ENCODE results near the gene ZNF816.

DNA sequence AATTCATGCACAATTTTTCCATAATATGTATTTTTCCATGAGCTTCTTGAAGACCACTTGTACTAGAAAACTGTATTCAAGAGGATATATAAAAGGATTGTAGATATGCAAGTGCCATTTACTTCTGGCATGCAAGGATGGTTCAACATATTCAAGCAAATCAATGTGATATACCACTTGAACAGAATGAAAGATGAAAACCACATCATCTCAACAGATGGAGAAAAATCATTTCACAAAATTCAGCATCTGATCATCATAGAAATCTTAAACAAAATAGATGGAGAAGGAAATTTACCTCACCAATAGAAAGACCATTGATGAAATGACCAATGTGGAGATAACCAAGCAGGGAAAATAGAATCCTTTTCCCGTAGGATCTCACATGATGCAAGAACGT lies 5.1 kb upstream of the ZNF816 start:
- no peak for TF ChIP-seq FOXP1 (CRISPR knock-in tag; IDR thresholded peaks at IDR 0.05; ENCODE audit: borderline replicate concordance)
- no peak for TF ChIP-seq GABPB1 (CRISPR knock-in tag; IDR thresholded peaks at IDR 0.05)
- no peak for TF ChIP-seq TEAD4 (CRISPR knock-in tag; IDR thresholded peaks at IDR 0.05)
- TF ChIP-seq, protein P1, sequence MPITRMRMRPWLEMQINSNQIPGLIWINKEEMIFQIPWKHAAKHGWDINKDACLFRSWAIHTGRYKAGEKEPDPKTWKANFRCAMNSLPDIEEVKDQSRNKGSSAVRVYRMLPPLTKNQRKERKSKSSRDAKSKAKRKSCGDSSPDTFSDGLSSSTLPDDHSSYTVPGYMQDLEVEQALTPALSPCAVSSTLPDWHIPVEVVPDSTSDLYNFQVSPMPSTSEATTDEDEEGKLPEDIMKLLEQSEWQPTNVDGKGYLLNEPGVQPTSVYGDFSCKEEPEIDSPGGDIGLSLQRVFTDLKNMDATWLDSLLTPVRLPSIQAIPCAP (CRISPR knock-in tag; IDR thresholded peaks at IDR 0.05): no peak
- no peak for TF ChIP-seq NR3C1 (CRISPR knock-in tag; conservative IDR thresholded peaks at IDR 0.05; ENCODE audit: low read depth)
- TF ChIP-seq, protein P2, sequence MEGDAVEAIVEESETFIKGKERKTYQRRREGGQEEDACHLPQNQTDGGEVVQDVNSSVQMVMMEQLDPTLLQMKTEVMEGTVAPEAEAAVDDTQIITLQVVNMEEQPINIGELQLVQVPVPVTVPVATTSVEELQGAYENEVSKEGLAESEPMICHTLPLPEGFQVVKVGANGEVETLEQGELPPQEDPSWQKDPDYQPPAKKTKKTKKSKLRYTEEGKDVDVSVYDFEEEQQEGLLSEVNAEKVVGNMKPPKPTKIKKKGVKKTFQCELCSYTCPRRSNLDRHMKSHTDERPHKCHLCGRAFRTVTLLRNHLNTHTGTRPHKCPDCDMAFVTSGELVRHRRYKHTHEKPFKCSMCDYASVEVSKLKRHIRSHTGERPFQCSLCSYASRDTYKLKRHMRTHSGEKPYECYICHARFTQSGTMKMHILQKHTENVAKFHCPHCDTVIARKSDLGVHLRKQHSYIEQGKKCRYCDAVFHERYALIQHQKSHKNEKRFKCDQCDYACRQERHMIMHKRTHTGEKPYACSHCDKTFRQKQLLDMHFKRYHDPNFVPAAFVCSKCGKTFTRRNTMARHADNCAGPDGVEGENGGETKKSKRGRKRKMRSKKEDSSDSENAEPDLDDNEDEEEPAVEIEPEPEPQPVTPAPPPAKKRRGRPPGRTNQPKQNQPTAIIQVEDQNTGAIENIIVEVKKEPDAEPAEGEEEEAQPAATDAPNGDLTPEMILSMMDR (IDR thresholded peaks at IDR 0.05): no peak
- TF ChIP-seq CREB1 (CRISPR knock-in tag; IDR thresholded peaks at IDR 0.05): no peak
- TF ChIP-seq ZBTB43 (CRISPR knock-in tag; IDR thresholded peaks at IDR 0.05): no peak
- TF ChIP-seq, protein P3, sequence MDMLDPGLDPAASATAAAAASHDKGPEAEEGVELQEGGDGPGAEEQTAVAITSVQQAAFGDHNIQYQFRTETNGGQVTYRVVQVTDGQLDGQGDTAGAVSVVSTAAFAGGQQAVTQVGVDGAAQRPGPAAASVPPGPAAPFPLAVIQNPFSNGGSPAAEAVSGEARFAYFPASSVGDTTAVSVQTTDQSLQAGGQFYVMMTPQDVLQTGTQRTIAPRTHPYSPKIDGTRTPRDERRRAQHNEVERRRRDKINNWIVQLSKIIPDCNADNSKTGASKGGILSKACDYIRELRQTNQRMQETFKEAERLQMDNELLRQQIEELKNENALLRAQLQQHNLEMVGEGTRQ (CRISPR knock-in tag; IDR thresholded peaks at IDR 0.05): no peak
- TF ChIP-seq NR2C2 (CRISPR knock-in tag; IDR thresholded peaks at IDR 0.05): no peak
- TF ChIP-seq, protein P4, sequence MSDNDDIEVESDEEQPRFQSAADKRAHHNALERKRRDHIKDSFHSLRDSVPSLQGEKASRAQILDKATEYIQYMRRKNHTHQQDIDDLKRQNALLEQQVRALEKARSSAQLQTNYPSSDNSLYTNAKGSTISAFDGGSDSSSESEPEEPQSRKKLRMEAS (CRISPR knock-in tag; IDR thresholded peaks at IDR 0.05): no peak
- TF ChIP-seq FOXK1 (CRISPR knock-in tag; IDR thresholded peaks at IDR 0.05): no peak
- TF ChIP-seq FOXJ3 (CRISPR knock-in tag; IDR thresholded peaks at IDR 0.05; ENCODE audit: borderline replicate concordance): no peak
- no peak for TF ChIP-seq ATF2 (CRISPR knock-in tag; IDR thresholded peaks at IDR 0.05; ENCODE audit: borderline replicate concordance, low read depth)

Data from WTC11 (cell line).